Esophagus mucosa (tissue), 1 donor: Measurements from ENCODE around the gene SRSF4. TPM values are rescaled to one million over a fixed set of nuclear protein-coding genes. Genes with fewer than 3 reads are reported as not detected.
"Not testable (repeated sequence)": the region's sequence is repeated elsewhere in the genome, so short reads cannot be mapped to it uniquely, and the experiment has no call there.

ENCODE experiments used
- ATAC-seq: fragments of 200-7000 bp; cut with Tn5 transposase; one replicate; pipeline ENCODE4 v1.9.1; 2020
- total RNA-seq: library from RNA; stranded (reverse); gene quantifications from one replicate; pipeline ENCODE4 v1.2.4, GENCODE V29; 2023
- donor health status: DM: yes; HTN: yes; CAD: no.

SRSF4 gene
- total RNA-seq, 1 donor from 2014 or later, result 47.6 TPM

- ATAC-seq, result peak; percentile 34
Observed at GRCh38 chr1:29124366-29125236, 57.1 kb downstream of the SRSF4 start.

GRCh38 chr1:29123887-29124365, 57.8 kb downstream of the SRSF4 start, which contains the start of gene TMEM200B:
TSS of gene TMEM200B (minus strand) at chr1:29123903. CDS start at chr1:29121828, 2,075 bp downstream.
- ATAC-seq, result no peak

- peak; percentile 4 for ATAC-seq
Observed at GRCh38 chr1:29123053-29123886, 58.4 kb downstream of the SRSF4 start.

GRCh38 chr1:29122682-29123052, 59.0 kb downstream of the SRSF4 start:
- ATAC-seq, result peak; percentile 35

GRCh38 chr1:29121936-29122681, 59.6 kb downstream of the SRSF4 start:
- ATAC-seq, result peak; percentile 1

GRCh38 chr1:29121516-29121935, 60.2 kb downstream of the SRSF4 start:
- ATAC-seq, result no peak

- peak; percentile 46 for ATAC-seq
Observed at GRCh38 chr1:29120947-29121485, 60.7 kb downstream of the SRSF4 start.

- ATAC-seq, result no peak
Observed at GRCh38 chr1:29120367-29120766, 61.3 kb downstream of the SRSF4 start.

GRCh38 chr1:29119121-29119929, 62.4 kb downstream of the SRSF4 start:
- ATAC-seq, result no peak

- no peak for ATAC-seq
Observed at GRCh38 chr1:29117381-29117780, 64.3 kb downstream of the SRSF4 start.

GRCh38 chr1:29114654-29115053, 67.0 kb downstream of the SRSF4 start:
- no peak for ATAC-seq

- no peak for ATAC-seq
Observed at GRCh38 chr1:29113413-29114117, 68.1 kb downstream of the SRSF4 start.

GRCh38 chr1:29112705-29113412, 68.8 kb downstream of the SRSF4 start:
- no peak for ATAC-seq

GRCh38 chr1:29108041-29108440, 73.7 kb downstream of the SRSF4 start:
- ATAC-seq, result not testable (repeated sequence)

GRCh38 chr1:29105822-29106221, 75.9 kb downstream of the SRSF4 start:
- no peak for ATAC-seq

GRCh38 chr1:29100487-29100886, 81.2 kb downstream of the SRSF4 start:
- no peak for ATAC-seq

GRCh38 chr1:29099286-29099685, 82.4 kb downstream of the SRSF4 start:
- ATAC-seq, result no peak
